Liver (tissue), 9 donors: ENCODE measurements around the gene CABS1. TPM values are rescaled to one million over a fixed set of nuclear protein-coding genes. Genes with fewer than 3 reads are reported as not detected.

Experiments
- DNase-seq: peaks from one replicate; pipeline ENCODE4 v3.0.0-alpha.2; 2017; ENCODE audit warnings: low spot score
- H3K27ac ChIP-seq, 2 donors: one replicate each; pipeline ENCODE4 v1.7.0; 2013; ENCODE audit warnings: inconsistent platforms in 2 of 2, low read length in 2 of 2, control low read depth in 1 of 2, low read depth in 1 of 2, mild to moderate bottlenecking in 1 of 2
- H3K27me3 ChIP-seq, 4 donors: one replicate each; pipeline versions ENCODE4 v1.6.1 to v1.7.0; 2013; ENCODE audit warnings: low read length in 3 of 4, inconsistent platforms in 1 of 4, mild to moderate bottlenecking in 1 of 4, moderate library complexity in 1 of 4; ENCODE audit not compliant: control insufficient read depth in 4 of 4, insufficient read depth in 4 of 4
- H3K36me3 ChIP-seq, 4 donors: one replicate each; pipeline versions ENCODE4 v1.6.1 to v1.7.0; 2013; ENCODE audit warnings: low read length in 3 of 4, mild to moderate bottlenecking in 3 of 4, low read depth in 1 of 4, moderate library complexity in 1 of 4; ENCODE audit not compliant: control insufficient read depth in 4 of 4, insufficient read depth in 3 of 4
- H3K4me1 ChIP-seq, 4 donors: one replicate each; pipeline versions ENCODE4 v1.6.1 to v1.7.0; 2013; ENCODE audit warnings: low read length in 3 of 4, mild to moderate bottlenecking in 3 of 4, moderate library complexity in 1 of 4; ENCODE audit not compliant: control insufficient read depth in 4 of 4, insufficient read depth in 4 of 4
- H3K4me3 ChIP-seq, 3 donors: one replicate each; pipeline versions ENCODE4 v1.6.1 to v1.7.0; 2013; ENCODE audit warnings: low read length in 3 of 3, control low read depth in 1 of 3, low read depth in 1 of 3, mild to moderate bottlenecking in 1 of 3
- H3K9ac ChIP-seq, 2 donors: one replicate each; pipeline ENCODE4 v1.7.0; 2013; ENCODE audit warnings: low read length in 2 of 2, mild to moderate bottlenecking in 2 of 2, moderate library complexity in 2 of 2, control low read depth in 1 of 2, low read depth in 1 of 2
- H3K9me3 ChIP-seq, 4 donors: one replicate each; pipeline versions ENCODE4 v1.6.1 to v1.7.0; 2013; ENCODE audit warnings: low read length in 3 of 4; ENCODE audit not compliant: control insufficient read depth in 4 of 4
- EGR1 ChIP-seq, 2 donors: IDR thresholded peaks; 2 replicates each; pipeline ENCODE4 v1.6.1; 2016 to 2018; ENCODE audit warnings: antibody characterized with exemption in 2 of 2, low read depth in 2 of 2
- FOXA1 ChIP-seq: IDR thresholded peaks from 2 replicates; pipeline ENCODE4 v1.6.1; 2016; ENCODE audit warnings: antibody characterized with exemption
- FOXA2 ChIP-seq: IDR thresholded peaks from 2 replicates; pipeline ENCODE4 v1.6.1; 2016; ENCODE audit warnings: antibody characterized with exemption
- GABPA ChIP-seq, 2 donors: IDR thresholded peaks in 1 of 2; conservative IDR thresholded peaks in 1 of 2; 2 replicates each; pipeline ENCODE4 v1.6.1; 2016; ENCODE audit warnings: antibody characterized with exemption in 2 of 2, mild to moderate bottlenecking in 1 of 2, moderate library complexity in 1 of 2
- HNF4A ChIP-seq, 2 donors: conservative IDR thresholded peaks; 2 replicates each; pipeline ENCODE4 v1.6.1; 2016; ENCODE audit warnings: antibody characterized with exemption in 2 of 2, mild to moderate bottlenecking in 2 of 2
- JUND ChIP-seq, 2 donors: IDR thresholded peaks; 2 replicates each; pipeline ENCODE4 v1.6.1; 2016; ENCODE audit warnings: antibody characterized with exemption in 2 of 2
- RAD21 ChIP-seq, 2 donors: IDR thresholded peaks; 2 replicates each; pipeline ENCODE4 v1.6.1; 2016; ENCODE audit warnings: antibody characterized with exemption in 2 of 2, mild to moderate bottlenecking in 2 of 2
- RXRA ChIP-seq, 2 donors: IDR thresholded peaks; 2 replicates each; pipeline ENCODE4 v1.6.1; 2017 to 2018; ENCODE audit warnings: antibody characterized with exemption in 2 of 2, mild to moderate bottlenecking in 1 of 2
- SP1 ChIP-seq: IDR thresholded peaks from 2 replicates; pipeline ENCODE4 v1.6.1; 2018; ENCODE audit warnings: antibody characterized with exemption, mild to moderate bottlenecking
- TAF1 ChIP-seq: conservative IDR thresholded peaks from 2 replicates; pipeline ENCODE4 v1.6.1; 2016; ENCODE audit warnings: antibody characterized with exemption, mild to moderate bottlenecking
- YY1 ChIP-seq: IDR thresholded peaks from 2 replicates; pipeline ENCODE4 v1.6.1; 2016; ENCODE audit warnings: antibody characterized with exemption, mild to moderate bottlenecking
- WGBS: extraction: QIAGEN DNeasy Blood & Tissue Kit; methylation state at CpG from one replicate; pipeline ENCODE4 v1.1.7; 2013; 5-methylcytosine and 5-hydroxymethylcytosine counted together
- polyA plus RNA-seq, 2 donors: library from polyadenylated mRNA; stranded (reverse) in 1 of 2; unstranded in 1 of 2; fragments of 200-250 nt in 1 of 2; fragments of >200 nt in 1 of 2; fragmentation: Nextera tagmentation in 1 of 2; extraction: Ambion mirVana in 1 of 2; gene quantifications; one replicate each; pipeline versions ENCODE4 v1.2.1 to v1.2.3, GENCODE V29; 2013 to 2015
- total RNA-seq, 2 donors: library from RNA; depleted of rRNA; stranded (reverse); fragments of >200 nt; gene quantifications; one replicate each; pipeline ENCODE4 v1.2.3, GENCODE V29; 2014
- TF ChIP-seq, protein P1 (sequence below): fragments of 150-350 bp; IDR thresholded peaks from 2 replicates; pipeline ENCODE4 v1.5.1; 2017; ENCODE audit warnings: improper control_type of control experiment, low read depth, low read length; ENCODE audit not compliant: missing input control
- TF ChIP-seq, protein P2 (sequence below): IDR thresholded peaks from 2 replicates; pipeline ENCODE4 v1.6.1; 2016; ENCODE audit warnings: antibody characterized with exemption
- TF ChIP-seq, protein P3 (sequence below): IDR thresholded peaks from 2 replicates; pipeline ENCODE4 v1.6.1; 2016; ENCODE audit warnings: antibody characterized with exemption, mild to moderate bottlenecking
- donor health status: healthy.
- donor health status: healthy.
- donor health status: healthy.
- donor health status: healthy.
- donor health status: healthy.

The CABS1 gene
- total and polyA plus RNA-seq, 4 donors, result not detected

DNA sequence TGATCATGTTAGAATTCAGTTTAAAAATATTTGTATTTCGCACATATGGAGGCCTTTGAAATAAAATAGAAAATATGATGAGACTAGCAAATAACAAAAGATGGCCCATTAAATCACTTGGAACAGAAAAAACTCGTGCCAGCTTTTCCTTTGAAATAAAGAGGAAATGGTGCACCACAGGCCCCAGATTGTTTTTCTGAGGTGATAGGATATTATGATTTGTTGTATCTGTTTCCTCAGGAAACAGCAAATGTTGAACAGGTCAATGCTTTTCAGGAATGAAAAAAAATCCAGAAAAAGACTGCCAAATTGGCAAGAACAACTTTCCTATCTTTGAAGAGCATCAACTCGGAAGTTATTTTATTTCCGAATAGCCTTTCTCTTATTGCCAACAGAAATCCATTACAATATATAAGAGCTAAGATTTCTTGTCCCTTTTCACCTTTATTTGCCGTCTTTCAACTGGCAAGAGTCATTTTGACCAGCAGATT lies 48.0 kb downstream of the CABS1 start, which contains the start of gene SMR3B:
Gene SMR3B (plus strand): TSS at position 441 of the 491 bp plus-strand sequence. CDS start 1,380 bp downstream, outside the sequence.
- Histone ChIP-seq H3K27ac (no peak within 1 kb of the TSS), H3K9me3 (no peaks in the 10 kb centered on the region), H3K4me3 (no peak within 1 kb of the TSS), H3K27me3 (no peaks in the 10 kb centered on the region), H3K4me1 (no peaks in the 10 kb centered on the region), H3K9ac (no peak within 1 kb of the TSS), H3K36me3 (no peaks in the 10 kb centered on the region)
- DNase-seq, result no peak
- TF ChIP-seq, protein P1, sequence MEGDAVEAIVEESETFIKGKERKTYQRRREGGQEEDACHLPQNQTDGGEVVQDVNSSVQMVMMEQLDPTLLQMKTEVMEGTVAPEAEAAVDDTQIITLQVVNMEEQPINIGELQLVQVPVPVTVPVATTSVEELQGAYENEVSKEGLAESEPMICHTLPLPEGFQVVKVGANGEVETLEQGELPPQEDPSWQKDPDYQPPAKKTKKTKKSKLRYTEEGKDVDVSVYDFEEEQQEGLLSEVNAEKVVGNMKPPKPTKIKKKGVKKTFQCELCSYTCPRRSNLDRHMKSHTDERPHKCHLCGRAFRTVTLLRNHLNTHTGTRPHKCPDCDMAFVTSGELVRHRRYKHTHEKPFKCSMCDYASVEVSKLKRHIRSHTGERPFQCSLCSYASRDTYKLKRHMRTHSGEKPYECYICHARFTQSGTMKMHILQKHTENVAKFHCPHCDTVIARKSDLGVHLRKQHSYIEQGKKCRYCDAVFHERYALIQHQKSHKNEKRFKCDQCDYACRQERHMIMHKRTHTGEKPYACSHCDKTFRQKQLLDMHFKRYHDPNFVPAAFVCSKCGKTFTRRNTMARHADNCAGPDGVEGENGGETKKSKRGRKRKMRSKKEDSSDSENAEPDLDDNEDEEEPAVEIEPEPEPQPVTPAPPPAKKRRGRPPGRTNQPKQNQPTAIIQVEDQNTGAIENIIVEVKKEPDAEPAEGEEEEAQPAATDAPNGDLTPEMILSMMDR, result no peak
- TF ChIP-seq GABPA (IDR thresholded peaks at IDR 0.05 in 1 of 2, conservative IDR thresholded peaks at IDR 0.05 in 1 of 2), result no peak
- TF ChIP-seq JUND (IDR thresholded peaks at IDR 0.05), result no peak
- TF ChIP-seq EGR1 (IDR thresholded peaks at IDR 0.05; ENCODE audit: low read depth in 2 of 2), result no peak
- no peak for TF ChIP-seq TAF1
- TF ChIP-seq, protein P2, sequence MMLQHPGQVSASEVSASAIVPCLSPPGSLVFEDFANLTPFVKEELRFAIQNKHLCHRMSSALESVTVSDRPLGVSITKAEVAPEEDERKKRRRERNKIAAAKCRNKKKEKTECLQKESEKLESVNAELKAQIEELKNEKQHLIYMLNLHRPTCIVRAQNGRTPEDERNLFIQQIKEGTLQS, result no peak
- TF ChIP-seq, protein P3, sequence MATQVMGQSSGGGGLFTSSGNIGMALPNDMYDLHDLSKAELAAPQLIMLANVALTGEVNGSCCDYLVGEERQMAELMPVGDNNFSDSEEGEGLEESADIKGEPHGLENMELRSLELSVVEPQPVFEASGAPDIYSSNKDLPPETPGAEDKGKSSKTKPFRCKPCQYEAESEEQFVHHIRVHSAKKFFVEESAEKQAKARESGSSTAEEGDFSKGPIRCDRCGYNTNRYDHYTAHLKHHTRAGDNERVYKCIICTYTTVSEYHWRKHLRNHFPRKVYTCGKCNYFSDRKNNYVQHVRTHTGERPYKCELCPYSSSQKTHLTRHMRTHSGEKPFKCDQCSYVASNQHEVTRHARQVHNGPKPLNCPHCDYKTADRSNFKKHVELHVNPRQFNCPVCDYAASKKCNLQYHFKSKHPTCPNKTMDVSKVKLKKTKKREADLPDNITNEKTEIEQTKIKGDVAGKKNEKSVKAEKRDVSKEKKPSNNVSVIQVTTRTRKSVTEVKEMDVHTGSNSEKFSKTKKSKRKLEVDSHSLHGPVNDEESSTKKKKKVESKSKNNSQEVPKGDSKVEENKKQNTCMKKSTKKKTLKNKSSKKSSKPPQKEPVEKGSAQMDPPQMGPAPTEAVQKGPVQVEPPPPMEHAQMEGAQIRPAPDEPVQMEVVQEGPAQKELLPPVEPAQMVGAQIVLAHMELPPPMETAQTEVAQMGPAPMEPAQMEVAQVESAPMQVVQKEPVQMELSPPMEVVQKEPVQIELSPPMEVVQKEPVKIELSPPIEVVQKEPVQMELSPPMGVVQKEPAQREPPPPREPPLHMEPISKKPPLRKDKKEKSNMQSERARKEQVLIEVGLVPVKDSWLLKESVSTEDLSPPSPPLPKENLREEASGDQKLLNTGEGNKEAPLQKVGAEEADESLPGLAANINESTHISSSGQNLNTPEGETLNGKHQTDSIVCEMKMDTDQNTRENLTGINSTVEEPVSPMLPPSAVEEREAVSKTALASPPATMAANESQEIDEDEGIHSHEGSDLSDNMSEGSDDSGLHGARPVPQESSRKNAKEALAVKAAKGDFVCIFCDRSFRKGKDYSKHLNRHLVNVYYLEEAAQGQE, result no peak
- no peak for TF ChIP-seq HNF4A (conservative IDR thresholded peaks at IDR 0.05)
- TF ChIP-seq RXRA (IDR thresholded peaks at IDR 0.05), result no peak
- TF ChIP-seq RAD21 (IDR thresholded peaks at IDR 0.05), result no peak
- TF ChIP-seq FOXA1, result no peak
- no peak for TF ChIP-seq YY1
- no peak for TF ChIP-seq SP1
- TF ChIP-seq FOXA2, result no peak
- 72% methylated on average over 5 of the region's 5 CpGs for WGBS

Other genes starting within 250 kb of the CABS1 start
- not detected for gene PRR27, start 180.7 kb upstream of the CABS1 start, total RNA-seq
- not detected for gene PRR27, start 180.7 kb upstream of the CABS1 start, polyA plus RNA-seq
- under 1 TPM; 0.25 to 0.28 TPM for gene ODAM, start 139.3 kb upstream of the CABS1 start, total RNA-seq
- gene ODAM, start 139.3 kb upstream of the CABS1 start, polyA plus RNA-seq, result not detected
- gene FDCSP, start 108.9 kb upstream of the CABS1 start, total RNA-seq, result not detected
- not detected for gene FDCSP, start 108.9 kb upstream of the CABS1 start, polyA plus RNA-seq
- not detected for gene CSN3, start 92.4 kb upstream of the CABS1 start, total RNA-seq
- gene CSN3, start 92.4 kb upstream of the CABS1 start, polyA plus RNA-seq, result not detected
- gene SMR3A, start 25.8 kb downstream of the CABS1 start, total RNA-seq, result not detected
- gene SMR3A, start 25.8 kb downstream of the CABS1 start, polyA plus RNA-seq, result not detected
- not detected for gene SMR3B, start 48.1 kb downstream of the CABS1 start, total RNA-seq
- not detected for gene SMR3B, start 48.1 kb downstream of the CABS1 start, polyA plus RNA-seq
- not detected for gene OPRPN, start 63.0 kb downstream of the CABS1 start, total RNA-seq
- gene OPRPN, start 63.0 kb downstream of the CABS1 start, polyA plus RNA-seq, result under 1 TPM in 1 of 2 donors, not detected in 1; 0.42 TPM
- not detected for gene MUC7, start 137.2 kb downstream of the CABS1 start, total RNA-seq
- not detected for gene MUC7, start 137.2 kb downstream of the CABS1 start, polyA plus RNA-seq
- gene AMTN, start 183.6 kb downstream of the CABS1 start, total RNA-seq, result not detected
- not detected for gene AMTN, start 183.6 kb downstream of the CABS1 start, polyA plus RNA-seq